Endothelial cell of umbilical vein (primary cell): Measurements from ENCODE around the gene CDHR1. TPM values are rescaled to one million over a fixed set of nuclear protein-coding genes. Genes with fewer than 3 reads are reported as not detected.

Experiments
- BruUV-seq: library from RNA; stranded (reverse); fragments of 400-500 nt; replicated peaks from 2 replicates; lab custom pipeline; 2021; lab: Mats Ljungman, UMichigan
- CTCF ChIA-PET: fragments of 300-600, 350-600 bp; sonication (Branson Sonifier 250); formaldehyde crosslinking; loops from one replicate; lab custom pipeline; 2021; ENCODE audit warnings: antibody characterized with exemption, inconsistent platforms; lab: Charles Lee
- POLR2A ChIA-PET: fragments of 300-600, 350-600 bp; sonication (Branson Sonifier 250); formaldehyde crosslinking; loops from one replicate; lab custom pipeline; 2021; ENCODE audit warnings: antibody characterized with exemption, inconsistent platforms; lab: Charles Lee
- DNase-seq: peaks from one replicate; pipeline ENCODE4 v3.0.0-alpha.2; 2011; ENCODE audit warnings: low read depth, low spot score
- FAIRE-seq: peaks from 2 replicates; lab custom pipeline; 2011; peaks lifted over from hg19 to GRCh38; lab: Jason Lieb, UNC
- H2AFZ ChIP-seq: 2 replicates; pipeline ENCODE4 v1.6.0; 2012; ENCODE audit warnings: low read depth, low read length, control low read depth, inconsistent platforms
- H3K27ac ChIP-seq: 2 replicates; pipeline ENCODE4 v1.5.1; 2011; ENCODE audit warnings: low read depth, mild to moderate bottlenecking, control low read depth, low read length, moderate library complexity; ENCODE audit not compliant: insufficient read depth
- H3K27me3 ChIP-seq, 2 experiments: 2 replicates each; pipeline versions ENCODE4 v1.6.0 to v1.6.1; 2011; ENCODE audit warnings: low read length in 2 of 2, mixed read lengths in 1 of 2; ENCODE audit not compliant: control insufficient read depth in 2 of 2, insufficient read depth in 2 of 2
- H3K36me3 ChIP-seq, 2 experiments: 2 replicates in 1 of 2; 3 replicates in 1 of 2; pipeline ENCODE4 v1.5.1; 2011; ENCODE audit warnings: low read length in 2 of 2, mild to moderate bottlenecking in 1 of 2, moderate library complexity in 1 of 2; ENCODE audit not compliant: control insufficient read depth in 2 of 2, insufficient read depth in 2 of 2; ENCODE audit errors: extremely low read depth in 1 of 2
- H3K4me1 ChIP-seq: 3 replicates; pipeline ENCODE4 v1.5.1; 2011; ENCODE audit warnings: mild to moderate bottlenecking, low read length; ENCODE audit not compliant: control insufficient read depth, insufficient read depth; ENCODE audit errors: extremely low read depth
- H3K4me2 ChIP-seq: 2 replicates; pipeline ENCODE4 v1.6.1; 2011; ENCODE audit warnings: low read length, control low read depth, mixed read lengths; ENCODE audit not compliant: insufficient read depth
- H3K4me3 ChIP-seq, 3 experiments: fragments of 200-600 bp in 1 of 3; sonication (generic), shearing (Covaris generic) in 1 of 3; replicated peaks in 1 of 3; 2 replicates each; pipeline ENCODE4 v1.5.1; 2011 to 2016; ENCODE audit warnings: control low read depth in 3 of 3, low read length in 3 of 3, mild to moderate bottlenecking in 2 of 3, inconsistent platforms in 1 of 3, low read depth in 1 of 3, moderate library complexity in 1 of 3; ENCODE audit not compliant: insufficient read depth in 1 of 3
- H3K79me2 ChIP-seq: 2 replicates; pipeline ENCODE4 v1.6.0; 2012; ENCODE audit warnings: low read length, inconsistent platforms; ENCODE audit not compliant: control insufficient read depth, insufficient read depth
- H3K9ac ChIP-seq: replicated peaks from 2 replicates; pipeline ENCODE3; 2011; ENCODE audit warnings: low read length, control low read depth; ENCODE audit not compliant: insufficient read depth; ENCODE audit errors: extremely low read depth
- H3K9me1 ChIP-seq: replicated peaks from 3 replicates; pipeline ENCODE4 v1.6.0; 2011; ENCODE audit warnings: mild to moderate bottlenecking, low read length; ENCODE audit not compliant: control insufficient read depth, insufficient read depth; ENCODE audit errors: extremely low read depth
- H3K9me3 ChIP-seq: replicated peaks from 2 replicates; pipeline ENCODE4 v1.5.1; 2012; ENCODE audit warnings: low read length, inconsistent platforms; ENCODE audit not compliant: control insufficient read depth, insufficient read depth
- H4K20me1 ChIP-seq: replicated peaks from 2 replicates; pipeline ENCODE3; 2011; ENCODE audit warnings: mild to moderate bottlenecking, low read length; ENCODE audit not compliant: control insufficient read depth, insufficient read depth; ENCODE audit errors: extremely low read depth
- CTCF ChIP-seq, 2 donors: IDR thresholded peaks; 1 replicate in 1 of 2; 2 replicates in 1 of 2; pipeline ENCODE4 v1.5.1; 2011; ENCODE audit warnings: low read length in 2 of 2, mild to moderate bottlenecking in 2 of 2, moderate library complexity in 2 of 2, control low read depth in 1 of 2, inconsistent platforms in 1 of 2, low read depth in 1 of 2; ENCODE audit not compliant: insufficient read depth in 1 of 2; ENCODE audit errors: extremely low read depth in 1 of 2
- EZH2 ChIP-seq: IDR thresholded peaks from 2 replicates; pipeline ENCODE4 v1.6.1; 2012; ENCODE audit warnings: borderline replicate concordance, low read depth, mild to moderate bottlenecking, moderate library complexity, low read length, inconsistent platforms; ENCODE audit not compliant: severe bottlenecking
- FOS ChIP-seq: IDR thresholded peaks from 2 replicates; pipeline ENCODE4 v1.6.1; 2011; ENCODE audit warnings: mild to moderate bottlenecking, low read length, moderate library complexity, borderline replicate concordance; ENCODE audit not compliant: insufficient read depth
- GATA2 ChIP-seq: IDR thresholded peaks from 2 replicates; pipeline ENCODE4 v1.7.0; 2011; ENCODE audit warnings: low read depth, mild to moderate bottlenecking, moderate library complexity, mixed read lengths, low read length; ENCODE audit not compliant: insufficient read length, insufficient read depth
- JUN ChIP-seq: IDR thresholded peaks from 2 replicates; pipeline ENCODE4 v1.6.1; 2011; ENCODE audit warnings: borderline replicate concordance, low read depth; ENCODE audit not compliant: insufficient read length, insufficient read depth
- MAX ChIP-seq: IDR thresholded peaks from 2 replicates; pipeline ENCODE4 v1.6.1; 2011; ENCODE audit not compliant: insufficient read depth, insufficient read length
- MYC ChIP-seq: IDR thresholded peaks from one replicate; pipeline ENCODE4 v1.6.1; 2011; ENCODE audit warnings: mild to moderate bottlenecking, low read depth, low read length
- POLR2A ChIP-seq: IDR thresholded peaks from 2 replicates; pipeline ENCODE4 v1.6.1; 2012; ENCODE audit warnings: low read depth, mild to moderate bottlenecking, control low read depth, low read length
- POLR2AphosphoS5 ChIP-seq: IDR thresholded peaks from 2 replicates; pipeline ENCODE4 v1.6.1; 2012; ENCODE audit warnings: low read depth, mild to moderate bottlenecking, control low read depth, low read length, moderate library complexity; ENCODE audit not compliant: insufficient read depth
- dilution Hi-C: fragments of 300-500 bp; cut with MboI; formaldehyde crosslinking; loops from one replicate; pipeline ENCODE4 v1.15.0; 2019; ENCODE audit warnings: low sequenced_read_pairs; ENCODE audit not compliant: extremely low pct_ligation_motif_present
- intact Hi-C: fragments of 100-400 bp; cut with micrococcal nuclease; formaldehyde crosslinking; loops from one replicate; pipeline ENCODE4 v1.10.0; 2022
- polyA plus RNA-seq, 4 experiments: library from polyadenylated mRNA; depleted of rRNA in 3 of 4; stranded (reverse) in 3 of 4; unstranded in 1 of 4; fragments of >200 nt; gene quantifications; 2 replicates each; pipeline versions ENCODE4 v1.2.1 to v1.2.3, GENCODE V29; 2011 to 2012; ENCODE audit warnings: missing spikeins in 1 of 4
- total RNA-seq: library from RNA; stranded (reverse); gene quantifications from 2 replicates; pipeline ENCODE4 v1.2.3, GENCODE V29; 2021

Gene CDHR1
- total and polyA plus RNA-seq, 2 donors (not counting 3 experiments of a cell fraction or from before 2014, with no cell fraction given): 0.11 to 0.53 TPM

DNA sequence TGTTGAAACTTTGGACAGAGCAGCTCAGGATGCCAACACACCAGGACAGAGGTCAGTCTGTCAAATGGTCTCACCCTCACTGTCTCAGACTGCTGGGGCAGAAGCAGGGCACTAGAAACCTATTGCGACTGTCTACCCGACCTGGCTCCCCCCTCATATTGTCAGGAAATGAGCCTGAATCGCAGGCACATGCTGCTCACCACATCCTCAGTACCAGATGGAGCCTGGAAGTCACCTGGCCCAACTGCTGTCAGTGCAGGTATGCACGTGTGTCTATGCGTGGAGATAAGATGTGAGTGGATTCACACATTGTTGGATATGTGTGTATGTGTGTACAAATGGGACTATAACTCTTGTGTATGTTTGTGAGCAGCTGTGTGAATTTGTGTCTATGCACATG, 3.2 kb upstream of the CDHR1 start:
- CTCF ChIA-PET: no interaction called here

More for the DNA sequence above, 3.2 kb upstream of the CDHR1 start:
- dilution Hi-C loops (no loop called here), intact Hi-C loops (no loop called here)
- Histone ChIP-seq H3K9me3 (no peaks in the 10 kb centered on the region), H3K4me2 (no peak overlapping the region), H3K27me3 (peaks cover 24 to 29% of the 10 kb centered on the region in 2 experiments), H3K36me3 (no peaks in the 10 kb centered on the region), H3K9ac (no peak overlapping the region), H3K9me1 (no peaks in the 10 kb centered on the region), H3K4me3 (no peak overlapping the region), H3K4me1 (no peaks in the 10 kb centered on the region), H3K27ac (no peak overlapping the region), H4K20me1 (no peaks in the 10 kb centered on the region), H3K79me2 (no peaks in the 10 kb centered on the region), H2AFZ (no peak overlapping the region)
- no TSS peak for BruUV-seq
- no peak for TF ChIP-seq EZH2
- no peak for TF ChIP-seq POLR2AphosphoS5
- no peak for TF ChIP-seq MYC
- TF ChIP-seq MAX: no peak
- TF ChIP-seq FOS: no peak
- no peak for TF ChIP-seq POLR2A
- TF ChIP-seq CTCF (IDR thresholded peaks at IDR 0.05; ENCODE audit: extremely low read depth in 1 of 2, insufficient read depth in 1 of 2, low read depth in 1 of 2, low read length in 2 of 2): no peak
- TF ChIP-seq JUN: no peak
- TF ChIP-seq GATA2: no peak
- POLR2A ChIA-PET: no interaction called here
- no peak for FAIRE-seq
- DNase-seq: no peak
